ENCODE results near the gene KCP.
A peak's percentile ranks its signal among the peaks of the same experiment; 100 is the strongest.

DNA sequence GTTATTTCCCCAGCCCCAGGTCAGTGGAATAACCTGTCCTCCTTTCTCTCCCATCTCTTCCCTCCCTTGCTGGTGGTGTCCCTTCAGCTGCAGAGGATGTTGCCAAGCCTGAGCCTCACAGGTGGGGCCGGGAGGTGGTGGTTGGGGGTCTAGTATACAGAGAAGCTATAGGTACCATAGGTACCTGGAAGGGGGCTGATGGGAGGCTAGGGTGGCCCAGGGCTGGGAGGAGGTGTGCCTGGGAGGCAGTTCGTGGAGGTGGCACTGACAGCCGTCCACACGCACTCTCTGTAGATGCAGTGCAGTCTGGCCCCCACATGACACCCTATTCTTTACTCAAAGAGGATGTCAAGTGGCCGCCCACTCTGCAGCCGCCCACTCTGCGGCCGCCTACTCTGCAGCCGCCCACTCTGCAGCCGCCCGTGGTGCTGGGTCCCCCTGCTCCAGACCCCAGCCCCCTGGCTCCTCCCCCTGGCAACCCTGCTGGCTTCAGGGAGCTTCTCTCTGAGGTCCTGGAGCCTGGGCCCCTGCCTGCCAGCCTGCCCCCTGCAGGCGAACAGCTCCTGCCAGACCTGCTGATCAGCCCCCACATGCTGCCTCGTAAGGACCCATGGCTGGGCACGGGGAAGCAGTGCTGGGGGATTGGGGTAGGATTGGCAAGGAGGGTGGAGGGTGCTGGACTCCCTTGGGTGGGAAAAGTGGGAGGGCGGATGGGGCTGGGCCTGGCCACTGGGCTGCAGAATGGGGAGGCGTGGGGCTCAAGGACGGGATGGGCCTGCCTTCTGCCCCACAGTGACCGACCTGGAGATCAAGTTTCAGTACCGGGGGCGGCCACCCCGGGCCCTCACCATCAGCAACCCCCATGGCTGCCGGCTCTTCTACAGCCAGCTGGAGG lies 36.7 kb upstream of the KCP start:
- TF ChIP-seq, protein P1, sequence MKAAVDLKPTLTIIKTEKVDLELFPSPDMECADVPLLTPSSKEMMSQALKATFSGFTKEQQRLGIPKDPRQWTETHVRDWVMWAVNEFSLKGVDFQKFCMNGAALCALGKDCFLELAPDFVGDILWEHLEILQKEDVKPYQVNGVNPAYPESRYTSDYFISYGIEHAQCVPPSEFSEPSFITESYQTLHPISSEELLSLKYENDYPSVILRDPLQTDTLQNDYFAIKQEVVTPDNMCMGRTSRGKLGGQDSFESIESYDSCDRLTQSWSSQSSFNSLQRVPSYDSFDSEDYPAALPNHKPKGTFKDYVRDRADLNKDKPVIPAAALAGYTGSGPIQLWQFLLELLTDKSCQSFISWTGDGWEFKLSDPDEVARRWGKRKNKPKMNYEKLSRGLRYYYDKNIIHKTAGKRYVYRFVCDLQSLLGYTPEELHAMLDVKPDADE (IDR thresholded peaks at IDR 0.05), result no peak
- no peak for TF ChIP-seq JUNB (IDR thresholded peaks at IDR 0.05; ENCODE audit: unreplicated experiment)
- TF ChIP-seq, protein P2, sequence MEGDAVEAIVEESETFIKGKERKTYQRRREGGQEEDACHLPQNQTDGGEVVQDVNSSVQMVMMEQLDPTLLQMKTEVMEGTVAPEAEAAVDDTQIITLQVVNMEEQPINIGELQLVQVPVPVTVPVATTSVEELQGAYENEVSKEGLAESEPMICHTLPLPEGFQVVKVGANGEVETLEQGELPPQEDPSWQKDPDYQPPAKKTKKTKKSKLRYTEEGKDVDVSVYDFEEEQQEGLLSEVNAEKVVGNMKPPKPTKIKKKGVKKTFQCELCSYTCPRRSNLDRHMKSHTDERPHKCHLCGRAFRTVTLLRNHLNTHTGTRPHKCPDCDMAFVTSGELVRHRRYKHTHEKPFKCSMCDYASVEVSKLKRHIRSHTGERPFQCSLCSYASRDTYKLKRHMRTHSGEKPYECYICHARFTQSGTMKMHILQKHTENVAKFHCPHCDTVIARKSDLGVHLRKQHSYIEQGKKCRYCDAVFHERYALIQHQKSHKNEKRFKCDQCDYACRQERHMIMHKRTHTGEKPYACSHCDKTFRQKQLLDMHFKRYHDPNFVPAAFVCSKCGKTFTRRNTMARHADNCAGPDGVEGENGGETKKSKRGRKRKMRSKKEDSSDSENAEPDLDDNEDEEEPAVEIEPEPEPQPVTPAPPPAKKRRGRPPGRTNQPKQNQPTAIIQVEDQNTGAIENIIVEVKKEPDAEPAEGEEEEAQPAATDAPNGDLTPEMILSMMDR (conservative IDR thresholded peaks at IDR 0.05; ENCODE audit: low read depth in 2 of 2), result peak; percentile 68 to 81
- TF ChIP-seq, protein P3, sequence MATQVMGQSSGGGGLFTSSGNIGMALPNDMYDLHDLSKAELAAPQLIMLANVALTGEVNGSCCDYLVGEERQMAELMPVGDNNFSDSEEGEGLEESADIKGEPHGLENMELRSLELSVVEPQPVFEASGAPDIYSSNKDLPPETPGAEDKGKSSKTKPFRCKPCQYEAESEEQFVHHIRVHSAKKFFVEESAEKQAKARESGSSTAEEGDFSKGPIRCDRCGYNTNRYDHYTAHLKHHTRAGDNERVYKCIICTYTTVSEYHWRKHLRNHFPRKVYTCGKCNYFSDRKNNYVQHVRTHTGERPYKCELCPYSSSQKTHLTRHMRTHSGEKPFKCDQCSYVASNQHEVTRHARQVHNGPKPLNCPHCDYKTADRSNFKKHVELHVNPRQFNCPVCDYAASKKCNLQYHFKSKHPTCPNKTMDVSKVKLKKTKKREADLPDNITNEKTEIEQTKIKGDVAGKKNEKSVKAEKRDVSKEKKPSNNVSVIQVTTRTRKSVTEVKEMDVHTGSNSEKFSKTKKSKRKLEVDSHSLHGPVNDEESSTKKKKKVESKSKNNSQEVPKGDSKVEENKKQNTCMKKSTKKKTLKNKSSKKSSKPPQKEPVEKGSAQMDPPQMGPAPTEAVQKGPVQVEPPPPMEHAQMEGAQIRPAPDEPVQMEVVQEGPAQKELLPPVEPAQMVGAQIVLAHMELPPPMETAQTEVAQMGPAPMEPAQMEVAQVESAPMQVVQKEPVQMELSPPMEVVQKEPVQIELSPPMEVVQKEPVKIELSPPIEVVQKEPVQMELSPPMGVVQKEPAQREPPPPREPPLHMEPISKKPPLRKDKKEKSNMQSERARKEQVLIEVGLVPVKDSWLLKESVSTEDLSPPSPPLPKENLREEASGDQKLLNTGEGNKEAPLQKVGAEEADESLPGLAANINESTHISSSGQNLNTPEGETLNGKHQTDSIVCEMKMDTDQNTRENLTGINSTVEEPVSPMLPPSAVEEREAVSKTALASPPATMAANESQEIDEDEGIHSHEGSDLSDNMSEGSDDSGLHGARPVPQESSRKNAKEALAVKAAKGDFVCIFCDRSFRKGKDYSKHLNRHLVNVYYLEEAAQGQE (IDR thresholded peaks at IDR 0.05; ENCODE audit: unreplicated experiment), result no peak
